Activated CD4-positive, CD25-positive, alpha-beta regulatory T cell treated with anti-CD3 and anti-CD28 coated beads, Interleukin-2, amount 50 U/mL, for 16 hours (primary cell): Measurements from ENCODE around the gene MRPL51.
A peak's percentile ranks its signal among the peaks of the same experiment; 100 is the strongest.
"Not testable (repeated sequence)": the region's sequence is repeated elsewhere in the genome, so short reads cannot be mapped to it uniquely, and the experiment has no call there.

Source experiments
- DNase-seq: peaks from one replicate; pipeline ENCODE4 v3.0.0-alpha.2; 2020; ENCODE audit warnings: low read depth, low spot score

The MRPL51 gene

DNA sequence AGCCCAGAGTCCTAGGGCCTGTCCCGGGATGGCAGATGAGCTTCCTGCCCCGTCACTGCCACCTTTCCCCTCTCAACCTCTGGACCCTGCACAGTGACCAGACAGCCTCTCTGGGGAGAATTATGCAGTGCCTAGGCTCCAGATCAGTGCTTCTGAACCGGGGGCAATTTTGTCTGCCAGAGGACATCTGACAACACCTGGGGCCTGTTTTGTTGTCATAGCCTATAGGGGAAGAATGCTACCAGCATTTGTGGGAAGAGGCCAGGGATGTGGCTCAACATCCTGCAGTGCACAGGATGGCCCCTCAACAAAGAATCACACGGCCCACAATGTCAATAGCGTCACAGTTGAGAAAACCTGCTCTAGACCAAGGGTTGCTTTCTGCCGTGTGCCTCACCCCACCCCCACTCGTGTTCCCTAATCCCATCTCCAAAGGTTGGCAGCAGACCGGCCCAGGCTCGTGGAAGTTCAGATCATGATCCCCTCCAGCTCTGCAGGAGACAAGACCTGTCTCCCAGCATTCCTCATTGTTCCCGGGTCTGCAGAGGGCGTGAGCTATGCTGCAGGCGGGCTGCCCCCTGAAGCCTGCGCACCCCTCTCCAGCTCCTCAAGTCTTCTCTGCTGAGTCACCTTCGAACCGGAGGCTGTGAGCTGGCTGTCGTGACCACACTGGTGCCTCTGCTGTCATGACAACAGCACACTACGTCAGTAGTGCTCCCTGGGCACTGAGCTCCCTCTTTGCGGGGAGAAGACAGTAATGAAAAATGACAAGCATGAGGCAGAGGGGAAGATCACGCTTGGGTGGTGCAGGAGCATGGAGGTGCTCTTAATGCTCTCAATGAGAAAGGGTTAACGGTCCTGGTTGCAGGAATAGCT is 39.2 kb upstream of the MRPL51 start:
- peak; percentile 74 for DNase-seq

DNA sequence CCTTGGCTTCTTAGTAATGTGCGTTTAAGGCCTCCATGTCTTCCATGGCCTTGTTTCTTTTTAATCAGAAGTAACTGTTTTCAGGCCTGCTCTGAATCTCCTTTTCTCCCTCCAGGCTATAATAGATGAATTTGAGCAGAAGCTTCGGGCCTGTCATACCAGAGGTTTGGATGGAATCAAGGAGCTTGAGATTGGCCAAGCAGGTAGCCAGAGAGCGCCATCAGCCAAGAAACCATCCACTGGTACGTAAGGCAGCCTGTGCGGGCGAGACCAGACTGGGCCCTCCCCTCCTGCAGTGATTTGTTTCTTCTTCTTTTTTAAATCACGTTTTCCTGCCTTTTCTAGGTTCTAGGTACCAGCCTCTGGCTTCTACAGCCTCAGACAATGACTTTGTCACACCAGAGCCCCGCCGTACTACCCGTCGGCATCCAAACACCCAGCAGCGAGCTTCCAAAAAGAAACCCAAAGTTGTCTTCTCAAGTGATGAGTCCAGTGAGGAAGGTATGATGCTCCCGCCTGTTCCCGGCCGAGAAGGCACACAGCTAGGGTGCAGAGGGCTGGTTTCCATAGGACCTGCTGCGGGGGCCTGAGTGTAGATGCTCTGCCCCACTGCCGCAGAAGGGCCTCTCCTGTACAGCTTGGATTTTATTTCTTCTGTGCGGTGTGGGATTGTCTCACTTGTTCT is 37.7 kb upstream of the MRPL51 start:
- no peak for DNase-seq

GRCh38 chr12:6529291-6529737 is 36.3 kb upstream of the MRPL51 start:
- no peak for DNase-seq

- DNase-seq: no peak
Observed at GRCh38 chr12:6528539-6529235, 35.6 kb upstream of the MRPL51 start.

DNA sequence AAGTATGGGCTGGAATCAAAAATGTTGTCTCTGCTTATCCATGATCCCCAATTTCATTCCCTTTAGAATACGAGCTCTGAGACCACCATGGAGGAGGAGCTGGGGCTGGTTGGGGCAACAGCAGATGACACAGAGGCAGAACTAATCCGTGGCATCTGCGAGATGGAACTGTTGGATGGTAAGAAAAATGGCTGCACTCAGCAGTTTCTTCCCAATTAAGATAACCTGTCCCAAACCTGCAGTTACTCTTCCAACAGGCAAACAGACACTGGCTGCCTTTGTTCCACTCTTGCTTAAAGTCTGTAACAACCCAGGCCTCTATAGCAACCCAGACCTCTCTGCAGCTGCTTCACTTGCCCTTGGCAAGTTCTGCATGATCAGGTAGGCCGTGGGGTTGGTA is 34.6 kb upstream of the MRPL51 start:
- no peak for DNase-seq

DNA sequence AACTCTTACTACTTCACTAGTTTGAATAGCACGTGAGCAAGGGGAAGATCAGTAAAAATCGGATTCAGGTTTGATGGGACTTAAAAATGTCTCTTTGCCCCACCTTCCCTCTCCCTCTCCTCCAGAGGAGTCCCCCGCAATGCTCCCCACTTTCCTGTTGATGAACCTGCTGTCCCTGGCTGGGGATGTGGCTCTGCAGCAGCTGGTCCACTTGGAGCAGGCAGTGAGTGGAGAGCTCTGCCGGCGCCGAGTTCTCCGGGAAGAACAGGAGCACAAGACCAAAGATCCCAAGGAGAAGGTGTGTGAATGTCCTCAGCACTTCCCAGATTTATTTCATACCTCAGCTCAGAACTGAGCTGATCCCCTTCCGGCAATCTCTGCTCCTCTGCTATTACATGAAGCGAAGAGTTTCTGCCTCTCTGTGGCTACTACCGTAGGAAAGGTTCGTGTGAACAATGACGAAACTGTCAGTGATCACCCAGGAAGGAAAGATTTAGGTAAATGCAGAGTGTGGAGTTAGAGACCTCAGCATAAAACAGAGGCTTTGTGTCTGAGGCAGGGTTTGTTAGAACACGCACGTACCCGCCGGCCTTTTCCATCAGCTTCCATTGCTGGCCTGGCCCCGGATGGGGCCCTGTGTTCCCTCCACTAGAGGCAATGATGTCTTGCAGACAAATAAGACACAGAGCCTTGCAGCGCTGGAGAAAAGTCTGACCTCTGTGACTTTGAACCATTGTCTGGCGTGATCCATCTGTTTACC is 33.9 kb upstream of the MRPL51 start:
- no peak for DNase-seq

- no peak for DNase-seq
Observed at GRCh38 chr12:6526201-6526600, 33.1 kb upstream of the MRPL51 start.

GRCh38 chr12:6524648-6525047 is 31.6 kb upstream of the MRPL51 start:
- no peak for DNase-seq

DNA sequence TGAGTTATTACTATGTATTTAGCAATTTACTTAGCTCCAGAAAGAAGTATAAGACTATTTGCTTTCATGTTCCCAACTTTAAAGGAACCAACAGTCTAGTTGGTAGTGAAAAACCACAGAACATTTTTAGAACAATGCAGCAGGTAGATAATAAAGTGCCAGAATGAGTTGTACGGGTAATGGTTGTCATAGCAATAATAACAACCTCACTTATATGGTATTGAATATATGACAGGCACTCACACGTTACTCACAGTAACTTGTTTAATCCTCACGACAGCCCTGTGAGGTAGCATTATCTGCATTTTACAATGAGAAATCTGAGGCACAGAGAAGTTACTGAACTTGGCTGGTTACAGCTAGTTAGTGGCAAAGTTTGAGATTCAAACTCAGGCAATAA is 30.6 kb upstream of the MRPL51 start:
- DNase-seq: no peak

DNA sequence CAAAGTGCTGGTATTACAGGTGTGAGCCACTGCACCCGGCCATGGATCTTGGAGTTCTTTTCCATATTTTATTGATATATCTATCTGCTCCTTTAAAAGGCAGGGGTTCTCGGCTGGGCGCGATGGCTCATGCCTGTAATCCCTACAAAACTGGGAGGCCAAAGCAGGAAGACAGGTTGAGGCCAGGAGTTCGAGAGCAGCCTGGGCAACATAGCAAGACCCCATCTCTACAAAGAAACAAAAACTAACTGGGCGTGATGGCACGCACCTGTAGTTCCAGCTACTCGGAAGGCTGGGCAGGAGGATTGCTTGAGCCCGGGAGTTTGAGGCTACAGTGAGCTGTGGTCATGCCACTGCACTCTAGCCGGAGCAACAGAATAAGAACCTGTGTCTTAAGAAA is 29.1 kb upstream of the MRPL51 start:
- DNase-seq: no peak

- no peak for DNase-seq
Observed at GRCh38 chr12:6520186-6520585, 27.1 kb upstream of the MRPL51 start.

DNA sequence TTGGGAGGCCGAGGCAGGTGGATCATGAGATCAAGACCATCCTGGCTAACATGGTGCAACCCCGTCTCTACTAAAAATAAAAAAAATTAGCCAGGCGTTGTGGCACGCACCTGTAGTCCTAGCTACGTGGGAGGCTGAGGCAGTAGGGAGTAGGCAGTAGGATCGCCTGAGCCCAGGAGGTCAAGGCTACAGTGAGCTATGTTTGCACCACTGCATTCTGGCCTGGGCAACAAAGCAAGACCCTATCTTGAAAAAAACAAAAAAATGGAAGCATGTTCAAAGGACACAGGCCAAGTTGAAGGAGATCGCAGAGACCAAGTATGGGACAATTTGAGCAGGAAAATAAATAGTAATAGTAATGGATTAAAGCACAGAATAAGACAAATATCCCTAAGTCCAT is 15.0 kb upstream of the MRPL51 start:
- DNase-seq: no peak

GRCh38 chr12:6507102-6507998 is 14.3 kb upstream of the MRPL51 start:
- no peak for DNase-seq

DNA sequence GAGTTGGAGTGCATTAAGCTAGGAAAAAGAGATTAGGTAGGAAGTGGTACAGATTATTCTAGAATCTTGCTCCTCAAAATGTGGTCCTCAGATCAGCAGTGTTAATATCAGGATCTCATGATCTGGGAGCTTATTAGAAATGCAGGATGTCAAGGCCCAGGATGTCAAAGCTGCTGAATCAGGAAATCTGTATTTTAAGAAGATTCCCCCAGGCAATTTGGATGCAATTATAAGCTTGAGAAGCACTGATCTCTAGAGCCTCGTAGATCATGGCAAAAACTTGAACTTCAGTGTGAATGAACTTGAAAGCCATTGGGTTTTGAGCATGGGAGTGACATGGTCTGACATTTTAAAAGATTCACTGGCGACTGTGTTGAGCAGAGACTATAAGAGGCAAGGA is 7.4 kb upstream of the MRPL51 start:
- no peak for DNase-seq

- not testable (repeated sequence) for DNase-seq
Observed at GRCh38 chr12:6497291-6497690, 4.2 kb upstream of the MRPL51 start.

GRCh38 chr12:6494968-6495367 is 1.9 kb upstream of the MRPL51 start:
- no peak for DNase-seq

GRCh38 chr12:6494258-6494743 is 1.2 kb upstream of the MRPL51 start:
- DNase-seq: no peak

DNA sequence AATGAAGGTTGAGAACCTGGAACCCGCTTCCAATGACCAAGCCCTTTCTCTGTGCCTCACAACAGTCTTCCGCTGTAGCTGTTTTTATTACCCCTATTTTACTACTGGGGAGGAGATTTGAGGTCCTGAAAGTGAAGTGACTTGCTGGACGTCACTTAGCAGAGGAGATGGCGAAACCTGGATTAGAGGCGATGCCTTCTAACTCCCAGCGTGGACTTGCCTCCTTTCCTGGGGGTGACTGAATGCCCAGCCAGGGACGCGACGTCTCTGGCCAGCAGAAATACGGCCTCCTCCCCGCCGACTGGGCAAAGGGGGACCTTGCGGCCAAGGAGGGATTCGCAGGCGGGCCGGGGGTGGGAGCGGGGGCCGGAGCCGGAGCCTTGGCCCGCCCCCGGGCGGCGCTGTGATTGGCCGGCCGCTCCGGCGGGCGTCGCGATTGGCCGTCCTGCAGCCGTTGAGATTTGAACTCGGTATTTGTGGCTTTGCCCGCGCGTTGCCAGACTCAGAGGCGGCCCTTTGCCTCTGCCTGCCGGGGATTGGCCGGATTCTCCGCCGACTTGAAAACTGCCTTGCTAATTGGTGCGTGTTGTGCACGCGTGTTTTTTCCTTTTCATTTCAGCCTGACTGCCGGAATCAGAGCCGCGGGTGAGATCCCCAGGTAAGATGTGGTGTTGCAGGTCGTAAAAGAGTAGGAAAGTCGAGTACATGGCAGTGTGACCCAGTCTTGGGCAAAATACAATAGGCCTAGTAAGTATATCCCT is 615 bp upstream of the MRPL51 start, which contains the start of gene NCAPD2:
Gene NCAPD2 (plus strand): TSS at position 606 of the 761 bp plus-strand sequence. CDS start 997 bp downstream, outside the sequence.
- peak; percentile 94 for DNase-seq

GRCh38 chr12:6490673-6491072 is 2.4 kb downstream of the MRPL51 start:
- not testable (repeated sequence) for DNase-seq

DNA sequence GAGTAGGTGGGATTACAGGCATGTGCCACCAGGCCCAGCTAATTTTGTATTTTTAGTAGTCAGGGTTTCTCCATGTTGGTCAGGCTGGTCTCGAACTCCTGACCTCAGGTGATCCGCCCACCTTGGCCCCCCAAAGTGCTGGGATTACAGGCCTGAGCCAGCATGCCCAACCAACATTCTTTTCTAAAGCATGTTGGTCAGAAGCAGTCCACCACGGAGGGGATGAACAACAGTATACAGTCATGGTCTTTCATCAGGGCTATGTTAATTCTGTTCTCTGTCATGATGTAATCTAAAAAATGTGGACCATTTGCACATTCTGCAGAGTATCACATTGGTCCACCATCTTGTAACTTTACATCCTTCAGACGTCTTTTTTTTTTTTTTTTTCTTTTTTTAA is 3.6 kb downstream of the MRPL51 start:
- DNase-seq: no peak
